Measurements from ENCODE around the gene FOCAD. TPM values are rescaled to one million over a fixed set of nuclear protein-coding genes. Genes with fewer than 3 reads are reported as not detected.

Gene FOCAD
- total RNA-seq, 1 experiment from 2014 or later = 43.3 TPM

GRCh38 chr9:20848490-20848889 is 164.4 kb downstream of the FOCAD start:
- H3K18ac ChIP-seq (ENCODE audit: insufficient read length, low read depth, low read length) = no peak overlapping the region
- no peak overlapping the region for H2BK20ac ChIP-seq (ENCODE audit: low read depth, low read length, poor library complexity, severe bottlenecking)
- no peaks in the 10 kb centered on the region for H3K79me2 ChIP-seq (ENCODE audit: insufficient read depth, low read length)
- no peak overlapping the region for H2AFZ ChIP-seq (ENCODE audit: low read length)
- no peak for TF ChIP-seq CTCF (conservative IDR thresholded peaks at IDR 0.05)
- peaks cover 5 to 10% of the 10 kb centered on the region in 2 experiments; a peak in 3 of 4 replicates for H3K4me1 Mint-ChIP-seq
- H3K9ac ChIP-seq (ENCODE audit: extremely low read depth, insufficient read length, low read length) = no peak overlapping the region
- DNase-seq = no peak
- H4K5ac ChIP-seq (ENCODE audit: insufficient read length, low read depth, low read length) = no peak overlapping the region
- no peak overlapping the region for H3K56ac ChIP-seq (ENCODE audit: insufficient read length, low read depth, low read length)
- no peak overlapping the region for H2AK5ac ChIP-seq (ENCODE audit: insufficient read length, low read length)
- H4K8ac ChIP-seq (replicated peaks; ENCODE audit: insufficient read length, low read depth, low read length) = no peak overlapping the region
- no peaks in the 10 kb centered on the region for H3K23me2 ChIP-seq (ENCODE audit: insufficient read length, low read depth, low read length, poor library complexity, severe bottlenecking)
- H3K27ac Mint-ChIP-seq = peak overlapping the region in 1 of 3 experiments; percentile 28; a peak in 1 of 7 replicates
- no peak overlapping the region for H2BK12ac ChIP-seq (ENCODE audit: insufficient read length, low read depth, low read length)
- no peak overlapping the region for H3K27ac ChIP-seq (ENCODE audit: insufficient read length, low read depth, low read length)
- H3K4ac ChIP-seq (ENCODE audit: low read depth, low read length) = no peak overlapping the region
- no peaks in the 10 kb centered on the region for H3K9me3 Mint-ChIP-seq
- H3K36me3 Mint-ChIP-seq (ENCODE audit: insufficient read depth in 1 of 3, low read depth in 3 of 3) = no peaks in the 10 kb centered on the region
- no peak overlapping the region for H3K4me3 Mint-ChIP-seq
- WGBS (ENCODE audit: extremely low coverage, insufficient read length, low lambda C conversion rate) = no CpG with 5 or more reads among the region's 2 CpGs
- no peaks in the 10 kb centered on the region for H3K27me3 Mint-ChIP-seq (ENCODE audit: low read depth)
- no peak overlapping the region for H3K23ac ChIP-seq (ENCODE audit: insufficient read length, low read depth, low read length)
- no peak overlapping the region for H4K91ac ChIP-seq (ENCODE audit: insufficient read length, low read depth, low read length)
- peak overlapping the region; percentile 67 for H3T11ph ChIP-seq (ENCODE audit: low read length)
- no peaks in the 10 kb centered on the region for H4K20me1 ChIP-seq (ENCODE audit: control insufficient read depth, insufficient read depth, insufficient read length)
- H3K4me2 ChIP-seq (ENCODE audit: insufficient read depth, insufficient read length, low read length) = no peak overlapping the region
- no peaks in the 10 kb centered on the region for H3K9me3 ChIP-seq (ENCODE audit: control insufficient read depth, low read depth, low read length)
- H3K4me1 ChIP-seq (ENCODE audit: insufficient read depth, low read length) = no peaks in the 10 kb centered on the region
- no peaks in the 10 kb centered on the region for H3K27me3 ChIP-seq (ENCODE audit: insufficient read depth, low read length)
- no peaks in the 10 kb centered on the region for H3K79me1 ChIP-seq (ENCODE audit: insufficient read depth, low read depth, low read length, poor library complexity, severe bottlenecking)
- no peak overlapping the region for H2BK5ac ChIP-seq (ENCODE audit: insufficient read length, low read length)
- H2BK15ac ChIP-seq (ENCODE audit: low read depth, low read length) = no peak overlapping the region
- H2BK120ac ChIP-seq (ENCODE audit: low read depth, low read length, poor library complexity, severe bottlenecking) = no peak overlapping the region
- H3K14ac ChIP-seq (ENCODE audit: insufficient read depth, low read length) = no peak overlapping the region
